Measurements from ENCODE around the gene SLC49A3. TPM values are rescaled to one million over a fixed set of nuclear protein-coding genes. Genes with fewer than 3 reads are reported as not detected.
"Not testable (repeated sequence)": the region's sequence is repeated elsewhere in the genome, so short reads cannot be mapped to it uniquely, and the experiment has no call there.

The SLC49A3 gene
- polyA plus RNA-seq, 4 donors, result 3.7 to 7.1 (median 5.0) TPM

GRCh38 chr4:704198-704891, 15.4 kb upstream of the SLC49A3 start:
- DNase-seq (ENCODE audit: low read depth in 4 of 4, low spot score in 2 of 4), result no peak

GRCh38 chr4:703336-704197, 14.6 kb upstream of the SLC49A3 start:
- no peak for DNase-seq (ENCODE audit: low read depth in 4 of 4, low spot score in 2 of 4)

- DNase-seq (ENCODE audit: low read depth in 4 of 4, low spot score in 2 of 4), result no peak
Observed at GRCh38 chr4:702618-703048, 13.7 kb upstream of the SLC49A3 start.

- DNase-seq (ENCODE audit: low read depth in 4 of 4, low spot score in 2 of 4), result no peak
Observed at GRCh38 chr4:700587-701264, 11.8 kb upstream of the SLC49A3 start.

GRCh38 chr4:699816-700580, 11.0 kb upstream of the SLC49A3 start:
- no peak for DNase-seq (ENCODE audit: low read depth in 4 of 4, low spot score in 2 of 4)

- not testable (repeated sequence) for DNase-seq (ENCODE audit: low read depth in 4 of 4, low spot score in 2 of 4)
Observed at GRCh38 chr4:694341-694940, 5.5 kb upstream of the SLC49A3 start.

- no peak for DNase-seq (ENCODE audit: low read depth in 4 of 4, low spot score in 2 of 4)
Observed at GRCh38 chr4:692771-693554, 4.0 kb upstream of the SLC49A3 start.

GRCh38 chr4:689723-690122, 772 bp upstream of the SLC49A3 start:
- DNase-seq (ENCODE audit: low read depth in 4 of 4, low spot score in 2 of 4), result no peak

DNA sequence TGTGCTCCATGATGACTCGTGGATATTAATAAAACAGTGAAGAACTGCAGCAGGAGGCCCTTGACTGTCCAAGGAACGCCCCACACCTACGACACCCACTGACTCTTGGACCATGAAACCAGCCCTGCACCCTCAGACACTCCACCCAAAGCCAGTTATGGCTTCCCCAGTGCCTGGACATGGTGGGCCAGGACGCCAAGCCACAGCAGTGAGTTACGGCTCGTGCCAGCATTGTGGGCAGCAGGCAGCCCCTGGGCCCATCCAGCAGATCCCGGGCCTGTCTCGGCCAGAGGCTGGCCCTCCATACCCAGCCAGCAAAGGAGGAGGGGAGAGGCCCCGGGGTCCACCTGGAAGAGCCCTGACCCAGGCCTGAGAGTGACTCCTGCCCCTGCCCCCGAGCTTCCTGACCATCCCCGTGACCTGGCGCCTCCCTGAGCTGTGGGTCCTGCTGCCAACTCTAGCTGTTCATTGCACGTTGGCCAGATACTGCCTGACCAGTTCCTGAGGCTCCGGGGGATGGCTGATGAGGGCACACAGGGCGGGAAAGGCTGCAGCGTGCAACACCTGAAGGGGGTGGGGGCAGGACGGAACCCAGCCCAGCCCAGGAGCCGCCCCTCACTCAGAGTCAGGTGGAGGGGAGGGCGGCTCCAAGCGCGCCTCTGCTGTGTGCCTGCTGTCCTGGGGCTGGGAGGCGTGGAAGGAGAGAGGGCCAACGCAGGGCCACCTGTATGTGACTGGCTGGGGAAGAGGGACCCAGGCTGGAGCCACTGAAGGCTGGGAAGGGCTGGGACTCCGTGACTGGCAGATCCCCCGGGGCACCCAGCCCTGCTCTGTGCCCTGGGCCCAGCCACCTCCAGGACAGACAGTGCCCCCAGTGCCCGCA, 739 bp downstream of the SLC49A3 start:
- no peak for DNase-seq (ENCODE audit: low read depth in 4 of 4, low spot score in 2 of 4)

GRCh38 chr4:687048-687970, 1.6 kb downstream of the SLC49A3 start:
- no peak for DNase-seq (ENCODE audit: low read depth in 4 of 4, low spot score in 2 of 4)

- DNase-seq (ENCODE audit: low read depth in 4 of 4, low spot score in 2 of 4), result no peak
Observed at GRCh38 chr4:686413-687040, 2.4 kb downstream of the SLC49A3 start.

GRCh38 chr4:685679-686412, 3.1 kb downstream of the SLC49A3 start:
- no peak for DNase-seq (ENCODE audit: low read depth in 4 of 4, low spot score in 2 of 4)

DNA sequence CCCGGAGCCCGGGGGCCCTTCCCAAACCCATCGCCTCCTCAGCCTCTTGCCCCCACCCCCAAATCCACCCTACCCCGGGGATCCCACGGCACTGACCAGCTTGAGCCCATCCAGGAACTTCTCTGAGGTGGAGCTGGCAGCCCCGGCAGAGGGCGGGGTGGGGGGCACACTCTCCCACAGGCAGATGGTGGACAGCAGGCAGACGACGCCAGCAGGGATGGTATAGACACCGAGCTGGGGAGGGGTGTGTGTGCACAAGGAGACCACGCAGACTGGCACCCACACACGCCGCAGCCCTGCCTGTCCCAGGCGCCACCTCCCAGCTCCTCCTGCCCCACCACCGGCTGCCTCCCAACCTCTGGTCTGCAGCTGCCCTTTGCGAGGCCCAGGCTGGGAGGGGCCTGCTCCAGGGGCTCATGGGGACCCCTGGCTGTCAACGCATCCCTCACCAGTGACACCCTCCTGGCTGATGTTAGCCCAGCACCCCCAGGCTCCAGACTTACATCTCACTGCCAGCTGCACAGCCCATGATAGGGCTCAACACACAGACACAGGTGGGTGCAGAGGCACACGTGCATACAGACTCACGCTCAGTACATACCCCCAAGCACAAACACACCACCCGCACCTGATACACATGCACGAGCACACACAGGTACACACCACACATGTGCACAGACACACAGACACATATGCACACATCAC, 4.2 kb downstream of the SLC49A3 start:
- no peak for DNase-seq (ENCODE audit: low read depth in 4 of 4, low spot score in 2 of 4)

DNA sequence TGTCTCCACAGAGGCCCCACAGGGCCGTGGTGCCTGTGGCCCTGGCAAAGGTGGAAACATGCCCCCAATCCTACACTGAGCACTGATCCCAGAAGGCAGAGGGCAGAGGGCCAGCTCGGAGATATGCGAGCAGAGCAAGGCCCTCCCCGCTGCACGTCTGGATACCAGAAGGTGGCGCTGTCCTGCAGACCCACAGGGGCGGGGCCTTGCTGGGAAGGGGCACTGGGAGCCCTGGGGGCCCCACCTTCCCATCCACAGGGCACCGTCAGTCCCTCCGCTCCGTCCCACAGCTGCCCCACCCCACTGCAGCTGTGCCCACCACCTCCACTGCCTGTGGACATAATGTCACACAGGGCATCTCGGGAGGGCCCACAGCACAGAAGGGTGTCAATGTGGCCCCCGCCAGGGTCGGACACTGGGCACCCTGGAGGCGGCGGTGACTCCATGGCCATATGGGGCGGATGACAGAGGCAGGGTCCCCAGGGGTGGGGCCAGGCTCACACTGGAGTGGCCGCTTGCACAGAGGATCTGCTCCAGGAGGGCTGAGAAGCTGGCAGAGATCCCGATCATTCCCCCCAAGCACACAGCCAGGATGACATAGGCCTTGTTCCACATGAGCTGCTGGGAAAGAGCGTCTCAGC, 4.8 kb downstream of the SLC49A3 start:
- no peak for DNase-seq (ENCODE audit: low read depth in 4 of 4, low spot score in 2 of 4)

GRCh38 chr4:683247-683897, 5.6 kb downstream of the SLC49A3 start:
- DNase-seq (ENCODE audit: low read depth in 4 of 4, low spot score in 2 of 4), result no peak
